Kidney tubule cell (primary cell): ENCODE measurements around the gene TCF15.
"Not testable (repeated sequence)": the region's sequence is repeated elsewhere in the genome, so short reads cannot be mapped to it uniquely, and the experiment has no call there.

ENCODE experiments used
- DNase-seq: peaks from one replicate; pipeline ENCODE4 v3.0.0-alpha.2; 2018; ENCODE audit warnings: low spot score

The TCF15 gene

GRCh38 chr20:642013-642397, 31.9 kb upstream of the TCF15 start:
- not testable (repeated sequence) for DNase-seq

GRCh38 chr20:641516-641875, 31.4 kb upstream of the TCF15 start:
- DNase-seq = no peak

GRCh38 chr20:640674-641515, 30.8 kb upstream of the TCF15 start:
- no peak for DNase-seq

DNA sequence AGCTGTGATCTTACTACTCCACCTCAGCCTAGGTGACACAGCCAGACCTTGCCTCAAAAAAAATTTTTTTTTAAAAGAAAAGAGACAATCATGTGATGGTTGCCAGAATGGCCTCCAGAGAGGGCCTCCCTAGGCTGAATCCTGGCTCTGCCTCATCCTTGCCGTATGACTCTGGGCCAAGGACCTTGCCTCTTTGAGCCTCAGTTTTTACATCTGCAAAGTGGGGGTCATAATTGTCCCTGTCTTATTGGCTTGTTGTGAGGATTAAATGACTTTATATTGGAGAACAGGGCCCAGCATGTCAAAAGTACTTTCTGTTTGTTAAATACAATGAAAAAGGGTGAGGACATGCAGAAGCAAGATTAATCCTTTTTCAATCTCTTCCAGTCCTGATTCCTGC, 28.5 kb upstream of the TCF15 start:
- no peak for DNase-seq

DNA sequence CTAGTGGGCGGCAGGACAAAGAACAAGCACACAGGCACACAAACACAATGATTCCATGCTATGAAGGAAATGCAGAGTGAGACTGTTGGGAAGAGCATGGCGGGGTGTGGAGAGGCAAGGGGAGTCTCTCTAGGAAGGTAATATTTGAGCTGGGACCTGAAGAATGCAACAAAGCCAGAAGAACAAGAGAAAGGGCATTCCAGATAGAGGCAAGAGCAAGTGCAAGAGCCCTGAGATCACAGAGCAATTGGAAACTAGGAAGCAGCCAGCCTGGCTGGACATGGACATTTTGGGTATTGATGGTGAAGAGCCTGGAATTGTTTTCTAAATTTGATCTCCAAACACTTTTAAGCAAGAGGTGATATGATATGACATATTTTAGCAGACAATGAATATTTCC, 27.4 kb upstream of the TCF15 start:
- DNase-seq = no peak

DNA sequence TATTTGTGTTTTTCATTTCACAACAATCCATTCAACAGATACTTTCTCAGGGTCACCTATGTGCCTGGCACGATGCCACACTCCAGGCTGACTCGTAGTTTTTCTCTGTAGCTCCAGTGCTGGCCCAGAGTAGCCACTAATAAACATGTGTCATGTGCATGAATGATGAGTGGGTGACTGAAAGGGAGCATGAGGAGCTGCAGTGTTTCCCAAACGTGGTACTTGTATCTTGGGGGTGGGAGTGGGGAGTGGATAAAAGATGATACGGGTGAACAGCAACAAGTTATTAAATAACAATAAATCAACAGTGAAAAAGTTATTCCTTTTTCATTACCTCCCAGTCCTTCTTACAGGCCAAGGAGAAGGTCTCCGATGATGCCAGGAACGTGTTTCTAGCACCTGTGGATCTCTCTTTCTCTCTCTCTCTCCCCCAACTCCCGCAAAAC, 25.8 kb upstream of the TCF15 start:
- DNase-seq = peak; percentile 28

DNA sequence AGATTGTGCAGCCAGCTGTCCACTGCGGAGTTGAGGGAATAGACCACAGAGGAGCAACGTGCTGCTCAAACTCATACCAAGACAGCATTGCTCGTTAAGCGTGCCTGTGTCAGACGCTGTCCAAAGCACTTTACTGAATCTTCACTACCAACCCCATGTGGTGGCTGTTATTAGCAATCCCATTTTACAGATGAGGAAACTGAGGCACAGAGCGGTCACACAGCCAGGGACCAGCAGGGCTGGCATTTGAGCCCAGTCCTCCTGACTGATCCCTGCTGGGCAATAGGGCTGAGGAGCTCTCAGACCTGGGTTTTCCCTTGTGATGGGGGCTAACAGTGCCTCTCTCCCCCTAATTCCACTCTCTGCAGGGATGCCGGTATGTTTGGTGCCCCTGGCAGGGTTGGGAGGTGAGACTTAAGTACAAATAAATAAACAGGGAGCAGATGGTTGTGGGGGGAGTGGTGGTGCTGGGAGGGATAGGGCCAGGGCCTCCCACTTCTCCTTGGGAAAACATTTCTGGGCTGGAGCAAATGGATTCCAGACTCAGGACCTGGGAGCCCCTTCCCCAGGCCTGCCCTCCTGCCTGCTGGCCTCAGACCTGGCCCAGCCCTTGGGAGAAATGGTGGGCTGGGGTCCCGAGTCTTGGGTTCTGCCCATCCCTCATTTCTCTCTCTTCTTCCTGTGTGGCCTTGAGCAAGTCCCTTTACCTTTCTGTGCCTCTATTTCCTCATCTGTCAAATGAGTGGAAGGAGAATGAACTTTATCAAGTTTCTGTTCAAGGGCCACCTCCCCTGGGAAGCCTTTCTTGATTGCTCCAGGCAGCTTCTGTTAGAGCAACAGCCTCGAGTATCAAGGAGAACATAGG, 25.2 kb upstream of the TCF15 start:
- DNase-seq = no peak

DNA sequence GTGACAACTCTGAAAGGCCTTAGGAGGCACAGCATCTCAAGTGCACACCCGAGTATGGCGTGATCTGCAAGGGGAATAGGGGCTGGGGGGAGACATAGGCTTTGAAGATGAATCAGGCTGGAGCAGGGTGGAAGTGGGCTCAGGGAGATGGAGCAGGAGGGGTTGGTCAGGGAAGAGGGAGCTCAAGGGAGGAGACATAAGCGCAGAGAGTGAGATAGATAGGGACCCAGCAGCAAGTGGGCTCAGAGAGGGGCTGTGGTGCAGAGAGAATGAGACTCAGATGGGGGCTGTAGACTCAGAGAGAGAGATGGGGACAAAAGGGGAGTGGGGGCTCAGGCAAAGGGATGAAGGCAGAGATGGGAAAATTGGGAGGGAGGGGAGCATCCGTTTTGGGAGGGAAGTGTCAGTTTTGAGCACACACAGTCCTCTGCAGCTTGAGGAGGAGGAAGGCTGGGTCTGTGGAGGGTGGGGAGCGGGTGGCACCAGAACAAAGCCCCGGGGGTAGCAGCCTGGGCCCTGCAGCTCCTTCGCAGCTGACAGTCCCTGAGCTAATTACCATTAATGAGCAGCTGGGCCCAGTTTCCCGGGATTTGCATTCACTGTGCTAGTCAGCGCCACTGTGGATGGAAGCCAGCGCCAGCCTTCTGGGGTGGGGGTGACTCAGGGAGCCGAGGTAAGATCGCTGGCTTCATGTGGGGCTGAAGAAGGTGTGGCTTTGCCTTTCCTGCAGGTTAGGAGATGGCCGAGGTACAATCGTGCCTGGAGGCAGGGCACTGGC, 24.2 kb upstream of the TCF15 start:
- no peak for DNase-seq

DNA sequence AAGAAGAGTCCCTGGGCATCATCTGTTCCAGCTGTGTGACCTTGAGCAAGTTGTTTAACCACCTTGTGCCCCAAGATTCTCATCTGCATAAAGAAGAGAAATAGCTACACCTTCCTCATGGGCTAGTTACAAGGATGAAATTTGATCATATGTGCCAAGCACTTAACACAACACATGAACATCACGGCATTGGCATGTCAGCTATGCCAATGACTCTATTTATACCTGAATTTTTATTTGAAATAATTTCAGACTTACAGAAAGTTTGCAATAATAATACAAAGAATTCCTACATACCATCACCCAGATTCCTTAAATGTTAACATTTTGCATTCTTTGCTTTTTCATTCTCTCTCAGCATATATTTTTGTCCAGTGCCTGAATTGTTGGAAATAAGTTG, 21.0 kb upstream of the TCF15 start:
- DNase-seq = no peak

DNA sequence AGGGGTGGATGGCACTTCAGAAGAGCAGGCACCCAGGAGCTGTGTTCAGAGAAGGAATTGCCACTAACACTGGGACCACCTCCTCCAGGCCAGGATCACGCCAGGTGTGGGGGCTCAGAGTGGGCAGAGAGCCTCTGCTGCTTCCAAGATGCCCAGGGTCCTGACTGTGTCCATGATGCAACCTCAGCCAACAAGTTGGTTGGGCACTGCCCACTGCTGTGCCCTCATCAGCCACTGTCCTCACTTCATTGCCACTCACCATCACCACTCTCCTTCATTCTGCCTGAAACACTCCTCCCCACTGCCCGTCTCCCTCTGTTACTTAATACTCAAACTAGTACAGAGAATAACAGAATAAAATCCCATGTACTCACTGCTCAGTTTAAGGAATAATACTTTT, 16.5 kb upstream of the TCF15 start:
- no peak for DNase-seq

DNA sequence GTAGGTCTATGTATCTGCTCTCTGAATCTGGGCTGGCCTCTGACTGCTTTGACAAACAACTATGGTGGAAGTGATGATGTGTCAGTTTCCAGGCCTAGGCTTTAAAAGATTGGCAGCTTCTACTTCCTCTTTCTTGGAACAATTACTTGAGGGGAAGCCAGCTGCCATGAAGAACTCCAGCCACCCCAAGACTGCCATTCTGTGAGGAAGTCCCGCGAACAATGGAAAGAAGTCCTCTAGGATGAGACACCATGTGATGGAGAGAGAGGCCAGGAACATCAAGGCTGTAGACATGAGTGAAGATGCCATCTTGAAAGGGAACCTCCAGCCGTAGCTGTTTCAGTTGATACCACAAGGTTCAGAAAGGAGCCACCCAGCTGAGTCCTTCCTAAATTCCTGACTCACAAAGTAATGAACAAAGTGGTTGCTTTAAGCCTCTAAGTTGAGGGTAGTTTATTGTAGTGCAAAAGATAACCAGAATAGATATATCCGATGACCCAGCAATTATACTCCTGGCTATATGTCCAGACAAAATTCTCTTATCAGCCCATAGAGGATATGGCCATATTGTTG, 15.3 kb upstream of the TCF15 start:
- no peak for DNase-seq

- DNase-seq = no peak
Measured at GRCh38 chr20:623704-624103, 13.6 kb upstream of the TCF15 start.

- no peak for DNase-seq
Measured at GRCh38 chr20:623021-623420, 12.9 kb upstream of the TCF15 start.

- no peak for DNase-seq
Measured at GRCh38 chr20:622161-622560, 12.1 kb upstream of the TCF15 start.

DNA sequence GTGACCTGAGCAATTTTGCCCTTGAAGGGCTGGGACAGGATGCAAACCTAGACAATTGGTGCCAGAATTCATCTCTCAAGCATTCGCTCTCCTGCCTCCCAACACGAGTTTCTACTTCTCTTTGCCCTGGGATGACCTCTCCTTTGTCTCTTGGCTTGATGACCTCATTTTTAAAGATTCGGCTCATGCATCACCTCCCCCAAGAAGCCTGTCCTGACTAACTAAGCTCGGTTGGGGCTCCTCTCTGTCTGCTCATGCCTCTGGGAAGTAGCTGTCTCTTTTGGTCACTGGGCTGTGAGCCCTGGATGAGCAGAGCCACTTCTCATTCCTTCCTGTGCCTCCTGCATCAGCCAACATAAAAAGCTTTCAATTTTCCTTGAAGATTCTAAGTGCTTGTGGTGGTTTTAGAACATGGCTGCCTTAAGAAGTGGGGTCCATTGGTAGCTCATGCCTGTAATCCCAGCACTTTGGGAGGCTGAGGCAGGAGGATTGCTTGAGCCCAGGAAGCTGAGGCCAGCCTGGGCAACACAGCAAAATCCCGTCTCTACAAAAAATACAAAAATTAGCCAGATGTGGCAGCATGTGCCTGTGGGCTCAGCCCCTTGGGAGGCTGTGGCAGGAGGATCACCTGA, 11.1 kb upstream of the TCF15 start:
- peak; percentile 79 for DNase-seq

DNA sequence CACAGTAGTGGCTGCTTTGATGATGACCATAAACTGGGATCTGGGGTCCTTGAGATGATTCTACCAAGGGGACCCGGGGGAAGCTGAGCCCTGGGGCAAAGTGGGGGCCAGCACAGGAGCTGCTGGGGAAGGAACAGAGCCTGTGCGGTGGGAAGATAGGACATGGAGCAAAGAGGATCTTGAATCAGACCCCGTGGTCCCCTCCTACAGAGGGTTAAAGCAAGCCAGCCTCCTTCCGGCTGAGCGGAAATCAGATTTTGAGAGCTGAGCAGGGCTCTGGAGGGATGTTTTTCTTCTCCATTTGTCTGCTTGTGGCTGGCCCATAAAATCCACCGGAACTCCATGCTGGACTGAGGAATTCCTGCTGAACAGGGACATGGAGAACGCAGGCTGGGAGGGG, 10.1 kb upstream of the TCF15 start:
- no peak for DNase-seq

DNA sequence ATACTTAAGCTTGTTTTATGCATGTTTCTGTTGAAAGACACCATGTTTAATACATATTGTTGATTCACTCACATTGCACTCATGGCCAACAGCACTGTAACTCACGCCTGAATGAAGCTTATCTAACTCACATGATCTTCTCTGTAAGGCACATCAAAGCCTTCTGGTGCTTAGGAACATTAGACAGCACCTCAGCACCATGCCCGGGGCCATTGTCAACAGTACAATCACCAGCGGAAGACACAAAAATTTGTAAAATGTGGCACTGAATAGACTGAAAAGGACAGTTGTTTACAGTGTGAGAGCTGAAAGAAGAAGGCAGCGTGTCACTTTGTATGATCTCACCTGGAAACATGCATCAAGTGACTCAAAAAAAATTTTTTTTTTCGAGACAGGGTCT, 8.9 kb upstream of the TCF15 start:
- DNase-seq = no peak

- no peak for DNase-seq
Measured at GRCh38 chr20:617934-618690, 8.0 kb upstream of the TCF15 start.

DNA sequence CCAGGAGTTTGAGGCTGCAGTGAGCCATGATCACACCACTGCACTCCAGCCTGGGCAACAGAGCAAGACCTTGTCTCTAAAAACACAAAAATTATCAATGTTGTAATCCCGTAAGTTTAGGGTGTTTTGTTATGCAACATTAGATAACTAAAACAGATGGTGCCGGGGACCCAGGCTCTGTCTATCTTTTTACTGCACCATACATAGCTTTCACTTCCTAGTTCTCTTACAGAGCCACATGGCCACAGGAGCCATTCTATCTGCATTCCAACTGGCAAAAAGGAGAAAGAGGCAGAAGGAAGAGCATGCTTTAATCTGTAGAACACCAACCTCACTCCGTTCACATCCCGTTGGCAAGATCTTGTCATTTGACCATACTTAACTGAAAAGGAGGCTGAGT, 5.4 kb upstream of the TCF15 start:
- DNase-seq = no peak

GRCh38 chr20:611843-612185, 1.7 kb upstream of the TCF15 start:
- DNase-seq = no peak
